SU-DHL-6 (cell line): ENCODE measurements around the gene MOSPD2.

ENCODE experiments used
- EZH2phosphoT487 ChIP-seq: fragments of 200-600 bp; sonication (generic), shearing (Covaris generic); conservative IDR thresholded peaks from 2 replicates; pipeline ENCODE4 v1.6.1; 2018; ENCODE audit warnings: mild to moderate bottlenecking, antibody characterized with exemption, low read length, moderate library complexity, mixed read lengths
- TF ChIP-seq, protein P1 (sequence below): fragments of 200-600 bp; sonication (generic); IDR thresholded peaks from one replicate; pipeline ENCODE4 v1.5.1; 2017; ENCODE audit warnings: antibody characterized with exemption, mild to moderate bottlenecking, low read length, moderate library complexity; ENCODE audit not compliant: insufficient read depth, poor library complexity, severe bottlenecking

DNA sequence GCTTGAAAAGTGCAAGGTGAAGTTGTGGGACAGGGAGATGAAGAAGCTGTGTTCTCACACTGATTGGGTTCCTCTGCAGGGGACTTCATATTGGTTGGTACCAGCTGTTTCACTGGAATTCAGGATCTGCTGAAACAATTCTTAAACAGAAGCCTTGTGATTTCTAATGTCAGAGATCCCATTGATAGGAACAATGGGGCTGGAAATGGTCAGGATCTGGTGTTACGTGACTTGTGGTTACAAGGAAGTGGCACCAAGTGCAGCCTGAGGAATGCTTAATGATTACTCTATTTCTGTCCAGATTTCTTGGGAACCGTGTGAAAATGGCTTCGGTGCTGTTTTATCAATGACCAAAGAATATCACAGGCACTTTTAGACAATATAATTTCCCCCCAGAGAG lies 68.1 kb downstream of the MOSPD2 start:
- no peak for TF ChIP-seq EZH2phosphoT487
- TF ChIP-seq, protein P1, sequence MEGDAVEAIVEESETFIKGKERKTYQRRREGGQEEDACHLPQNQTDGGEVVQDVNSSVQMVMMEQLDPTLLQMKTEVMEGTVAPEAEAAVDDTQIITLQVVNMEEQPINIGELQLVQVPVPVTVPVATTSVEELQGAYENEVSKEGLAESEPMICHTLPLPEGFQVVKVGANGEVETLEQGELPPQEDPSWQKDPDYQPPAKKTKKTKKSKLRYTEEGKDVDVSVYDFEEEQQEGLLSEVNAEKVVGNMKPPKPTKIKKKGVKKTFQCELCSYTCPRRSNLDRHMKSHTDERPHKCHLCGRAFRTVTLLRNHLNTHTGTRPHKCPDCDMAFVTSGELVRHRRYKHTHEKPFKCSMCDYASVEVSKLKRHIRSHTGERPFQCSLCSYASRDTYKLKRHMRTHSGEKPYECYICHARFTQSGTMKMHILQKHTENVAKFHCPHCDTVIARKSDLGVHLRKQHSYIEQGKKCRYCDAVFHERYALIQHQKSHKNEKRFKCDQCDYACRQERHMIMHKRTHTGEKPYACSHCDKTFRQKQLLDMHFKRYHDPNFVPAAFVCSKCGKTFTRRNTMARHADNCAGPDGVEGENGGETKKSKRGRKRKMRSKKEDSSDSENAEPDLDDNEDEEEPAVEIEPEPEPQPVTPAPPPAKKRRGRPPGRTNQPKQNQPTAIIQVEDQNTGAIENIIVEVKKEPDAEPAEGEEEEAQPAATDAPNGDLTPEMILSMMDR = no peak
